ENCODE results near the gene TPSG1.

The TPSG1 gene

GRCh38 chr16:1263591-1264344, 38.7 kb upstream of the TPSG1 start:
- Histone ChIP-seq H3K4me3 (ENCODE audit: low read depth, low read length) (no peak overlapping the region), H2AFZ (ENCODE audit: low read length, unreplicated experiment) (no peak overlapping the region), H3K79me2 (ENCODE audit: control insufficient read depth, insufficient read depth, low read length, unreplicated experiment) (no peaks in the 10 kb centered on the region), H3K4me1 (ENCODE audit: control insufficient read depth, insufficient read depth, low read length, unreplicated experiment) (no peaks in the 10 kb centered on the region), H3K27ac (ENCODE audit: low read depth, low read length) (no peak overlapping the region), H3K36me3 (ENCODE audit: insufficient read depth, low read length) (no peaks in the 10 kb centered on the region), H3K27me3 (ENCODE audit: insufficient read depth, low read length) (peaks cover 49% of the 10 kb centered on the region)

DNA sequence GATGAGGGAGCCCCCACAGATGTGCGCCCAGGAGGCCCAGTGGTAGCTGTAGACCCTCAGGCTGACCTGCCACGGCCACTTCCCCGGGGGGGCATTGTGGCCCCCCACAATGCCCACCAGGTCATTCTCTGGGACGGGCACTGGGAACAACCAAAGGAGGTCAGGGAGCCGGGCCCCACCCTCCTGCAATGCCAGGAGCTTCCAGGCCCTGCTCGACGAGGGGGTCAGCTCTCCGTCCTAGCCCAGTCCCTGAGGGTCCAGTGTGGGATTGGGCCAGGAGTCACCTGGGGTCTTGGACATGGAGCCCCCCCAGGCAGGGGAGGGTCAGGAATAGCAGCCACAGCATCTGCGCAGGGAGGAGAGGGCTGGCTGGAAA, 37.8 kb upstream of the TPSG1 start:
- Histone ChIP-seq H3K36me3 (ENCODE audit: insufficient read depth, low read length) (no peaks in the 10 kb centered on the region), H3K27ac (ENCODE audit: low read depth, low read length) (no peak overlapping the region), H3K79me2 (ENCODE audit: control insufficient read depth, insufficient read depth, low read length, unreplicated experiment) (no peaks in the 10 kb centered on the region), H2AFZ (ENCODE audit: low read length, unreplicated experiment) (no peak overlapping the region), H3K4me1 (ENCODE audit: control insufficient read depth, insufficient read depth, low read length, unreplicated experiment) (no peaks in the 10 kb centered on the region), H3K4me3 (ENCODE audit: low read depth, low read length) (no peak overlapping the region), H3K27me3 (ENCODE audit: insufficient read depth, low read length) (peaks cover 50% of the 10 kb centered on the region)

DNA sequence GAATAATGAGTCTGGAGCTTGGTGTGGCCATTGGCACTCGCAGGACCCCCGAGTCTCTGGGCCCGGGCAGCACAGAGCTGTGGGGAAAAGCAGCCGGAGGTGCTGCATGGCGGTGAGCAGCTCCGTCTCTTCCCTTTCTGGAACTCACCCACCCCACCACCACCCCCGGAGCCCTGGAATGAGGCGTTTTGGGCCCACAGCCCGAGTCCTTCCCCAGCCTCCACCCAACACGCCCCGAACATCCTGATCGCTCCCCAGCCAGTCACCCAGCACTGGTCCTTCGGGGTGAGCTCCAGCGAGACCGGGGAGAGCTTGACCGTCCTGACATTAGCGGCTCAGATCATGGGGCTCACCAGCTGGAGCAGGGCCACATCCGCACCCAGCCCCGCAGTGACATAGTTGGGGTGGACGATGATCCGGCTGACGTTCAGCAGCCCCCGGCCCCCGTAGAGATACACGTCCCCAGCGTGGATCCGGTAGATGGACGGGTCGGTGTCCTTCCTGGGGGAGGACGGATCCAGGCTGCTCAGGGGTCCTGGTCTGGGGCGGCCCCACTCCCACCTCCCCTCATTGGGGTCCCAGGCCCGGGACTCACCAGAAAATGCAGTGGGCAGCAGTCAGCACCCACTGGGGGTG, 37.3 kb upstream of the TPSG1 start:
- H3K27ac ChIP-seq (ENCODE audit: low read depth, low read length) = no peak overlapping the region
- H2AFZ ChIP-seq (ENCODE audit: low read length, unreplicated experiment) = no peak overlapping the region
- H3K79me2 ChIP-seq (ENCODE audit: control insufficient read depth, insufficient read depth, low read length, unreplicated experiment) = no peaks in the 10 kb centered on the region
- H3K27me3 ChIP-seq (ENCODE audit: insufficient read depth, low read length) = peaks cover 50% of the 10 kb centered on the region
- H3K4me1 ChIP-seq (ENCODE audit: control insufficient read depth, insufficient read depth, low read length, unreplicated experiment) = no peaks in the 10 kb centered on the region
- H3K36me3 ChIP-seq (ENCODE audit: insufficient read depth, low read length) = no peaks in the 10 kb centered on the region
- H3K4me3 ChIP-seq (ENCODE audit: low read depth, low read length) = no peak overlapping the region

GRCh38 chr16:1261131-1261892, 36.2 kb upstream of the TPSG1 start:
- H3K27ac ChIP-seq (ENCODE audit: low read depth, low read length) = no peak overlapping the region
- H3K4me1 ChIP-seq (ENCODE audit: control insufficient read depth, insufficient read depth, low read length, unreplicated experiment) = no peaks in the 10 kb centered on the region
- no peak overlapping the region for H2AFZ ChIP-seq (ENCODE audit: low read length, unreplicated experiment)
- no peaks in the 10 kb centered on the region for H3K79me2 ChIP-seq (ENCODE audit: control insufficient read depth, insufficient read depth, low read length, unreplicated experiment)
- peaks cover 50% of the 10 kb centered on the region for H3K27me3 ChIP-seq (ENCODE audit: insufficient read depth, low read length)
- H3K4me3 ChIP-seq (ENCODE audit: low read depth, low read length) = no peak overlapping the region
- no peaks in the 10 kb centered on the region for H3K36me3 ChIP-seq (ENCODE audit: insufficient read depth, low read length)

- Histone ChIP-seq H3K27ac (ENCODE audit: low read depth, low read length) (no peak overlapping the region), H3K27me3 (ENCODE audit: insufficient read depth, low read length) (peaks cover 50% of the 10 kb centered on the region), H3K4me3 (ENCODE audit: low read depth, low read length) (no peak overlapping the region), H2AFZ (ENCODE audit: low read length, unreplicated experiment) (no peak overlapping the region), H3K79me2 (ENCODE audit: control insufficient read depth, insufficient read depth, low read length, unreplicated experiment) (no peaks in the 10 kb centered on the region), H3K4me1 (ENCODE audit: control insufficient read depth, insufficient read depth, low read length, unreplicated experiment) (no peaks in the 10 kb centered on the region), H3K36me3 (ENCODE audit: insufficient read depth, low read length) (no peaks in the 10 kb centered on the region)
Measured at GRCh38 chr16:1260101-1260680, 35.1 kb upstream of the TPSG1 start.

GRCh38 chr16:1259760-1260068, 34.6 kb upstream of the TPSG1 start:
- Histone ChIP-seq H3K4me1 (ENCODE audit: control insufficient read depth, insufficient read depth, low read length, unreplicated experiment) (no peaks in the 10 kb centered on the region), H2AFZ (ENCODE audit: low read length, unreplicated experiment) (no peak overlapping the region), H3K36me3 (ENCODE audit: insufficient read depth, low read length) (no peaks in the 10 kb centered on the region), H3K4me3 (ENCODE audit: low read depth, low read length) (no peak overlapping the region), H3K79me2 (ENCODE audit: control insufficient read depth, insufficient read depth, low read length, unreplicated experiment) (no peaks in the 10 kb centered on the region), H3K27ac (ENCODE audit: low read depth, low read length) (no peak overlapping the region), H3K27me3 (ENCODE audit: insufficient read depth, low read length) (peaks cover 50% of the 10 kb centered on the region)

DNA sequence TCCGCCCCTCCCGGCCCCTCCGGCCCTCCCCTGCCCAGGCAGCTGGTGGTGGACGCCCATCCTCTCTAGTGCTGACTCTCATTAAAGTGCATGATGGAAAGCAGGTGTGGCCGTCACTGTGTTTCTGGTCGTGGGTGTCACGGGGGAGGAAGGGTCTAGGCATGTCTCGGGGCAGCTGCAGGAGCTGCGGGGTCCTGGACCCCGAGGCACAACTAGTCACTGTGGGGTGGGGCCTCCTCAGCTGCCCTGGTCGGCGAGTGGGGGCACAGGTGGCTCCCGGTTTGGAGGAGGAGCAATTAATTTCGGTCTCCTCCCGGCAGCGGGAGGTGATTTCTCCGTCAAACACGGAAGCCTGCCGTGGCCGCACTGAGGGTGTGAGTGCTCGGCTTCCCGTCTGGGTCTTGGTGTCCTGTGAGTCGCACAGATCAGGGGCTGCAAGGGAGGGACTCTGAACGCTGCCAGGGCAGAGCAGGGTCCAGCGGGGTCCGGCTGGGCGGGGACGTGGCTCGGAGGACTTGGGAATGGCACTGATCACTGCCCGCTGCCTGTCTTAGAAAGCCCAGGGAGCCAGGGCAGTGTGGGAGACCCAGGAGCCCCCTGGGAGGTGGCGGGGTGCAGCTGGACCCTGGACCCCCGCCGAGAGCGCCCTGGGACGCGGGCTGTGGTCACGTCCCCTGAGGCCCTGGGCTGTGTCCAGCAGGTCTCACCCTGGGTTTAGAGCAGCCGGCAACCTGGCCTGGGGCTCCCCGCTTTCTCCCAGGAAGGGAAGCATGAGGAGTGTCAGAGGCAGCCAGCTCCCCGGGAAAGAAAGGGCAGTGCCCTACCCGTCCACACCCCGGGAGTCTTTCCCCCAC, 34.1 kb upstream of the TPSG1 start:
- Histone ChIP-seq H3K4me3 (ENCODE audit: low read depth, low read length) (no peak overlapping the region), H3K4me1 (ENCODE audit: control insufficient read depth, insufficient read depth, low read length, unreplicated experiment) (no peaks in the 10 kb centered on the region), H2AFZ (ENCODE audit: low read length, unreplicated experiment) (no peak overlapping the region), H3K79me2 (ENCODE audit: control insufficient read depth, insufficient read depth, low read length, unreplicated experiment) (no peaks in the 10 kb centered on the region), H3K27me3 (ENCODE audit: insufficient read depth, low read length) (peaks cover 50% of the 10 kb centered on the region), H3K27ac (ENCODE audit: low read depth, low read length) (no peak overlapping the region), H3K36me3 (ENCODE audit: insufficient read depth, low read length) (no peaks in the 10 kb centered on the region)

DNA sequence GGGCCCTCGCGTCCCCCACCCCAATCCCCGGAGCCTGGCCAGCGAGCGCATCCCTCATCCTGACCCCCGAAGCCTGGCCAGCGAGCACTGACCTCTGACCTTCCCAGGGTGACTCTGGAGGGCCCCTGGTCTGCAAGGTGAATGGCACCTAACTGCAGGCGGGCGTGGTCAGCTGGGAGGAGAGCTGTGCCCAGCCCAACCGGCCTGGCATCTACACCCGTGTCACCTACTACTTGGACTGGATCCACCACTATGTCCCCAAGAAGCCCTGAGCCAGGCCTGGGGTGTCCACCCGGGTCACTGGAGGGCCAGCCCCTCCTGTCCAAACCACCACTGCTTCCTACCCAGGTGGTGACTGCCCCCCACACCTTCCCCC, 33.1 kb upstream of the TPSG1 start:
- Histone ChIP-seq H3K27me3 (ENCODE audit: insufficient read depth, low read length) (peaks cover 45% of the 10 kb centered on the region), H3K36me3 (ENCODE audit: insufficient read depth, low read length) (no peaks in the 10 kb centered on the region)

GRCh38 chr16:1257561-1258224, 32.6 kb upstream of the TPSG1 start:
- Histone ChIP-seq H3K4me1 (ENCODE audit: control insufficient read depth, insufficient read depth, low read length, unreplicated experiment) (no peaks in the 10 kb centered on the region), H3K27me3 (ENCODE audit: insufficient read depth, low read length) (peaks cover 40% of the 10 kb centered on the region), H2AFZ (ENCODE audit: low read length, unreplicated experiment) (no peak overlapping the region), H3K4me3 (ENCODE audit: low read depth, low read length) (no peak overlapping the region), H3K36me3 (ENCODE audit: insufficient read depth, low read length) (no peaks in the 10 kb centered on the region), H3K27ac (ENCODE audit: low read depth, low read length) (no peak overlapping the region), H3K79me2 (ENCODE audit: control insufficient read depth, insufficient read depth, low read length, unreplicated experiment) (no peaks in the 10 kb centered on the region)

More for the DNA sequence above, 33.1 kb upstream of the TPSG1 start:
- H3K27ac ChIP-seq (ENCODE audit: low read depth, low read length) = no peak overlapping the region
- no peak overlapping the region for H2AFZ ChIP-seq (ENCODE audit: low read length, unreplicated experiment)
- H3K79me2 ChIP-seq (ENCODE audit: control insufficient read depth, insufficient read depth, low read length, unreplicated experiment) = no peaks in the 10 kb centered on the region
- H3K4me3 ChIP-seq (ENCODE audit: low read depth, low read length) = no peak overlapping the region
- no peaks in the 10 kb centered on the region for H3K4me1 ChIP-seq (ENCODE audit: control insufficient read depth, insufficient read depth, low read length, unreplicated experiment)

- H2AFZ ChIP-seq (ENCODE audit: low read length, unreplicated experiment) = no peak overlapping the region
- H3K36me3 ChIP-seq (ENCODE audit: insufficient read depth, low read length) = no peaks in the 10 kb centered on the region
- H3K27ac ChIP-seq (ENCODE audit: low read depth, low read length) = no peak overlapping the region
- H3K4me1 ChIP-seq (ENCODE audit: control insufficient read depth, insufficient read depth, low read length, unreplicated experiment) = no peaks in the 10 kb centered on the region
- H3K27me3 ChIP-seq (ENCODE audit: insufficient read depth, low read length) = peaks cover 32% of the 10 kb centered on the region
- H3K79me2 ChIP-seq (ENCODE audit: control insufficient read depth, insufficient read depth, low read length, unreplicated experiment) = no peaks in the 10 kb centered on the region
- no peak overlapping the region for H3K4me3 ChIP-seq (ENCODE audit: low read depth, low read length)
Measured at GRCh38 chr16:1256874-1257322, 31.8 kb upstream of the TPSG1 start.

Measured in ACC112 (cell line).